GM23338 (cell line): ENCODE results near the gene USH1G. TPM values are rescaled to one million over a fixed set of nuclear protein-coding genes. Genes with fewer than 3 reads are reported as not detected.

Experiments used
- CREB1 ChIP-seq: fragments of 250-450 bp; sonication (Bioruptor Pico); IDR thresholded peaks from 2 replicates; pipeline ENCODE4 v1.5.0; 2020; ENCODE audit warnings: low read depth, mild to moderate bottlenecking, moderate library complexity
- CTCF ChIP-seq, 2 experiments: fragments of 200-600 bp in 1 of 2; sonication (generic) in 1 of 2; conservative IDR thresholded peaks; 2 replicates each; pipeline versions ENCODE4 v1.5.1 to v1.6.1; 2016 to 2017; ENCODE audit warnings: antibody characterized with exemption in 2 of 2, low read depth in 2 of 2, mild to moderate bottlenecking in 2 of 2, moderate library complexity in 1 of 2
- ETS1 ChIP-seq: IDR thresholded peaks from 2 replicates; pipeline ENCODE4 v1.6.1; 2016; ENCODE audit warnings: antibody characterized with exemption
- EZH2 ChIP-seq: fragments of 200-600 bp; sonication (generic); IDR thresholded peaks from one replicate; pipeline ENCODE4 v1.8.0; 2017; ENCODE audit warnings: antibody characterized with exemption, mild to moderate bottlenecking, low read depth; ENCODE audit not compliant: unreplicated experiment
- JUNB ChIP-seq: IDR thresholded peaks from one replicate; pipeline ENCODE4 v1.6.1; 2016; ENCODE audit warnings: antibody characterized with exemption; ENCODE audit not compliant: unreplicated experiment
- NANOG ChIP-seq: IDR thresholded peaks from 2 replicates; pipeline ENCODE4 v1.6.1; 2016; ENCODE audit warnings: antibody characterized with exemption, borderline replicate concordance
- STAT1 ChIP-seq: IDR thresholded peaks from one replicate; pipeline ENCODE4 v1.6.1; 2016; ENCODE audit warnings: antibody characterized with exemption; ENCODE audit not compliant: unreplicated experiment
- ZNF462 ChIP-seq: fragments of 250-450 bp; sonication (Bioruptor Pico); IDR thresholded peaks from 2 replicates; pipeline ENCODE4 v1.5.0; 2020; ENCODE audit warnings: mild to moderate bottlenecking, moderate library complexity
- polyA plus RNA-seq: library from polyadenylated mRNA; unstranded; fragments of >200 nt; fragmentation: Nextera tagmentation; extraction: Ambion mirVana; gene quantifications from 2 replicates; pipeline ENCODE4 v1.2.1, GENCODE V29; 2016
- total RNA-seq: library from RNA; depleted of rRNA; stranded (reverse); fragments of >200 nt; shearing (Covaris generic); gene quantifications from 2 replicates; pipeline ENCODE4 v1.2.3, GENCODE V29; 2014

USH1G gene
- total and polyA plus RNA-seq, 2 experiments from 2014 or later, result 0.34 to 1.7 TPM

- no peak for TF ChIP-seq ZNF462 (CRISPR knock-in tag)
- TF ChIP-seq NANOG, result no peak
- TF ChIP-seq ETS1, result no peak
- no peak for TF ChIP-seq EZH2
- TF ChIP-seq STAT1, result no peak
- TF ChIP-seq JUNB, result no peak
- TF ChIP-seq CTCF (conservative IDR thresholded peaks at IDR 0.05; ENCODE audit: low read depth in 2 of 2), result no peak
- no peak for TF ChIP-seq CREB1 (CRISPR knock-in tag)
Measured at GRCh38 chr17:74890554-74890953, 32.5 kb downstream of the USH1G start (continued).
